Measurements from ENCODE around the gene TMSB15C.
"Not testable (repeated sequence)": the region's sequence is repeated elsewhere in the genome, so short reads cannot be mapped to it uniquely, and the experiment has no call there.

Gene TMSB15C

GRCh38 chrX:104085477-104085876, 9.4 kb upstream of the TMSB15C start:
- H3K4me3 Mint-ChIP-seq = no peak overlapping the region
- no peak for DNase-seq
- H3K4me1 Mint-ChIP-seq = no peaks in the 10 kb centered on the region
- peaks cover 0 to 12% of the 10 kb centered on the region in 2 donors for H3K27me3 Mint-ChIP-seq
- no peak overlapping the region for H3K27ac Mint-ChIP-seq
- H3K36me3 Mint-ChIP-seq = no peaks in the 10 kb centered on the region
- no peaks in the 10 kb centered on the region for H3K9me3 Mint-ChIP-seq
- no peak for ATAC-seq (replicated peaks)

DNA sequence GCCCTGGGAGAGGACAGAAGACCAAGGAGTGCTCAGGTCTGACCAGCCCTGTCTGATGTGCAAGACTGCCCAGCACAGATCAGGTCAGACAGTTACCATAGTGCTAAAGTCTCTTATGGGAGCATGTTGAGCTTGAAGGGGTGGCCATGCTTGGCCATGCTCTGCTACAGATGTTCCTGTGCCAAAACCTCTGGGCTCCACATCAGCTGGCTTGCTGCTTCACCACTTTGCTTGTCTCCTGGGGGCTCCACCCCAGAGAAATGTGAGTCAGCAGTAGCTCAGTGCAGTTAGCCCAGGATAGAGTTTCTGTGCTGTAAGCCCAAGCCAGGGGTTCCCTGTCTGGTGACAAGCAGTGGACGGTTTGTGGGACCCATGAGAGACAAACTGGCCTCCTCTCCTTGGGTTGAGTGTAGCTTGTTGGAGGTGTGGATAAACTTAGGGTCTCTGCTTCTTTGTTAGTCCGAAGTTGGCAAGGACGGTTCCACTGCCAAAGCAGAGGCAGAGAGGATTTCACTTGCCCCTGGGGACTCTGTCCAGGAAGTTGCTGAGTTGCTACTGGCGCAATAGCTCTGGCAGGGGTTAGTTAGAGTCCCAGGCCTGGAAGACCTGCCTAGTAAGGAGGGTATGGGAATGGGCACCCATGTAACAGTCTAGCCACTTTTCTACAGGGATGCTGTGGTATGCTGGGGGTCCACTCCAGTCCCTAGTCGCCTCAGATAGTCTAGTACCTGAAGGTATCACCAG, 8.7 kb upstream of the TMSB15C start:
- peaks cover 0 to 12% of the 10 kb centered on the region in 2 donors for H3K27me3 Mint-ChIP-seq
- no peaks in the 10 kb centered on the region for H3K36me3 Mint-ChIP-seq
- H3K4me3 Mint-ChIP-seq = no peak overlapping the region
- no peak overlapping the region for H3K27ac Mint-ChIP-seq
- H3K4me1 Mint-ChIP-seq = no peaks in the 10 kb centered on the region
- H3K9me3 Mint-ChIP-seq = no peaks in the 10 kb centered on the region
- DNase-seq = no peak
- no peak for ATAC-seq (replicated peaks)

DNA sequence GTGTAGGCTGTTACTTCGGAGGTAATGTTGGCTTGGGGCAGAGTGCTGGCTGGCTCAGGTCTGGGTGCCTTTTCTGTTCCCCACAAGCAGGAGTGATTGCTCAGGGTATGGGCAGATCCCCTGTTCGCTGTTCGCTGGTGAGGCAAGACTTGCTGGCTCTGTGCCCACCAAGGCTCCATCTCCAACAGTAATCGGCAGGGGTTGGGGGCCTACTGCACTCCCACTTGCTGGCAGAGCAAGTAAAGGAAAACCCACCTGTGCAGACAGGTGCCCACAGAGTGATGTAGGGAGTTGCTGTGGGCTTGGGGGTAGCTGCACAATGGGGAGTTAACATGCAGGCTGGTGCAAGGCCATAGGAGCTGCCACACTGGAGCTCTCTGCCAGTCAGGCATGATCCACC, 8.0 kb upstream of the TMSB15C start:
- ATAC-seq (replicated peaks) (no peak), DNase-seq (no peak)
- Mint-ChIP-seq H3K4me3 (no peak overlapping the region), H3K4me1 (no peaks in the 10 kb centered on the region), H3K36me3 (no peaks in the 10 kb centered on the region), H3K9me3 (no peaks in the 10 kb centered on the region), H3K27me3 (peaks cover 0 to 12% of the 10 kb centered on the region in 2 donors), H3K27ac (no peak overlapping the region)

DNA sequence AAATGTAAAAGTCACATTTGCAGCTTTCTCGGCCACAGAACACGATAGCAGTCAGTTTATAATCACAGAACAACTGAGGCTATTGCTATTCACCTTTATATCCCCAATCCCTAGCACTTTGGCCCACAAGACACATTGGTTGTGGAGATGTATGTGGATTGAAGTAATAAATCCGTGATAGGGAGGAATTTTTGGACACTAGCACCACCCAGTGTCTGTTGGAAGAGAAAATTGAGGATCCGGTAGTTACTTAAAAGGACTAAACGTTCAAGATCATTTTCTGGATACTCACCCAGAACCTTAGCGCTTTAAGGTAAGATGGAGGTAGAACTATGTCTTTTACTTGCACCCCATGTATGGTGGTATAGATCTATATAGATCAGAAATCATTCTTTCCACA, 1.8 kb upstream of the TMSB15C start:
- not testable (repeated sequence) for H3K36me3 Mint-ChIP-seq; H3K27ac Mint-ChIP-seq; H3K4me1 Mint-ChIP-seq; H3K4me3 Mint-ChIP-seq; ATAC-seq (replicated peaks); H3K9me3 Mint-ChIP-seq; H3K27me3 Mint-ChIP-seq; DNase-seq

DNA sequence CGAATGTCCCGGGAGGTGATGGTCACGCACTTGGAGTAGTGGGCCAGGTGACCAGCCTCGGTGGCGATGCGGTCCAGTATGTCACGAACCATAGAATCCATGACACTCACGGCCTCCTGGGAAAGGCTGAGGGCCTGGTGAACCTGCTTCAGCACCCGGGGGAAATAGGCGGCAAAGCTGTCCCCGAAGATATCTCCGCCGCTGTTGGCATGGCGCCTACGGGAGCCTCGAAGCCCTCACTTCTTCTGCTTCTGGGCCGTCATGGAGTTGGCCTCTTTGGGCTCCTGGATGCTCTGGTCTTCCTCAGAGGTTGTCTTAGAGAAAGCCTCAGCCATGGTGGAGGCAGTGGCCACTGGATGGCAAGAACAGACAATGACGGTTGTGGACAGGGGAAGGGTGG, 13.4 kb downstream of the TMSB15C start:
- not testable (repeated sequence) for ATAC-seq (replicated peaks); H3K9me3 Mint-ChIP-seq; H3K4me3 Mint-ChIP-seq; H3K36me3 Mint-ChIP-seq; H3K27me3 Mint-ChIP-seq; DNase-seq; H3K4me1 Mint-ChIP-seq; H3K27ac Mint-ChIP-seq

DNA sequence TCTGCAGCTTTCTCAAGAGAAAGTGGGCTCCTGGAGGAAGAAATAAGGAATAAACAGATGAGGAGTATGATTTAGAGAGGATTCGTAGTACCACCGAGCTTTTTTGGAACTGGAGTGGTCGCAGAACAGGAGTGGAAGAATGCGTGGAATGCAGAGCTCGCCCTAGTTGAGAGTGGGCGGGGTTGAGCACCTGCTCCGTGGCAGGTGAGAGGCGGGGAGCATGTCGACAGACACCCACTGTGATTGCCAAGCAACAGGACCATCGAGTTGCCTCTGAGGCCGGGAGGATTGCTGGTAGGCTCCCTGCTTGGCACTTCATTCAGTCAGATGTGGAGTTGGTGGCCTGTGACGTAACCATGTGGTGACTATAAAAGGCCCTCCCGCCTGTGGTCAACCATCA, 21.1 kb downstream of the TMSB15C start:
- not testable (repeated sequence) for H3K27me3 Mint-ChIP-seq; H3K4me1 Mint-ChIP-seq; H3K36me3 Mint-ChIP-seq; ATAC-seq (replicated peaks); H3K9me3 Mint-ChIP-seq; DNase-seq; H3K4me3 Mint-ChIP-seq; H3K27ac Mint-ChIP-seq

DNA sequence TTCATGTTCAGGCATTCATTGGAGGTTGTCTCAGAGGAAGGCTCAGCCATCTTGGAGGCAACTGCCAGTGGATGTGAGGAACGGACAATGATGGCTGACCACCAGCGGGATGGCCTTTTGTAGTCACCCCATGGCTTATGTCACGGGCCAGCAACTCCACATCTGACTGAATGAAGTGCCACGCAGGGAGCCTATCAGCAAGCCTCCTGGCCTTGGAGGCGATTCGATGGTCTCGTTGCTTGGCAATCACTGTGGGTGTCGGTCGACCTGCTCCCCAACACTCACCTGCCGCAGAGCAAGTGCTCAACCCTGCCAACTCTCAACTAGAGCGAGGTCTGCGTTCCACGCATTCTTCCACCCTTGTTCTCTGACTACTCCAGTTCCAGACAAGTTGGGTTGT, 28.9 kb downstream of the TMSB15C start:
- H3K27me3 Mint-ChIP-seq = peaks cover 6 to 15% of the 10 kb centered on the region in 2 donors
- ATAC-seq (replicated peaks) (no peak), DNase-seq (no peak)
- H3K9me3 Mint-ChIP-seq = no peaks in the 10 kb centered on the region
- no peaks in the 10 kb centered on the region for H3K36me3 Mint-ChIP-seq
- H3K4me3 Mint-ChIP-seq = no peak overlapping the region
- no peak overlapping the region for H3K27ac Mint-ChIP-seq
- peaks cover 0 to 1% of the 10 kb centered on the region in 2 donors for H3K4me1 Mint-ChIP-seq

- Mint-ChIP-seq H3K27me3 (peaks cover 6 to 15% of the 10 kb centered on the region in 2 donors), H3K27ac (no peak overlapping the region), H3K36me3 (no peaks in the 10 kb centered on the region), H3K9me3 (no peaks in the 10 kb centered on the region), H3K4me1 (peaks cover 0 to 1% of the 10 kb centered on the region in 2 donors), H3K4me3 (no peak overlapping the region)
- no peak for ATAC-seq (replicated peaks)
- no peak for DNase-seq
Observed at GRCh38 chrX:104045642-104046041, 30.4 kb downstream of the TMSB15C start.

DNA sequence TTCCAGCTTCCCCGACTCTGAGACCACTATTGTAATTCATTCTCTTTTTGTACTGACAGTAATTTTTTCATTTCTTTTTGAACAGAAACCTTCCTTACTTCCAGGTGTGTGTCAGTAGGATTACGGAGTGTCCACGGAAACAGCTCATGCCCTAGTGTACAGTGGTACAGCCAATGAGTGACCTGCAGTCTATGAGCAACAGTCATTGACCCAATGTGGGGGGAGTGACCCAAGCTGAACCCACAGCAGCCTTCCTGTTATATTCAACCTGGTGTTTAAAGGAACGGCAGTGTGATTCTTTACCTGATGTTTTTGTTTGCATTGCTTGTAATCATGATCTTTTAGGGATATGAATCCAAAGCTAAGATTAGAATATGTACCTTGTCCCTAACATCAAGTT, 35.0 kb downstream of the TMSB15C start:
- DNase-seq (no peak), ATAC-seq (replicated peaks) (no peak)
- Mint-ChIP-seq H3K27me3 (peaks cover 6 to 19% of the 10 kb centered on the region in 2 donors), H3K27ac (no peak overlapping the region), H3K9me3 (no peaks in the 10 kb centered on the region), H3K36me3 (no peaks in the 10 kb centered on the region), H3K4me1 (no peaks in the 10 kb centered on the region), H3K4me3 (no peak overlapping the region)

GRCh38 chrX:104039689-104040505, 36.1 kb downstream of the TMSB15C start, which contains the start of gene H2BW2:
Gene H2BW2, plus strand, starts transcription at chrX:104039956. Its CDS starts 39 bp downstream, at chrX:104039995.
- no peak for DNase-seq
- H3K4me1 Mint-ChIP-seq = no peaks in the 10 kb centered on the region

More at GRCh38 chrX:104039689-104040505, 36.1 kb downstream of the TMSB15C start, which contains the start of gene H2BW2:
- no peak for ATAC-seq (replicated peaks)
- no peak within 1 kb of the TSS for H3K4me3 Mint-ChIP-seq
- no peaks in the 10 kb centered on the region for H3K36me3 Mint-ChIP-seq
- H3K9me3 Mint-ChIP-seq = no peaks in the 10 kb centered on the region
- no peak within 1 kb of the TSS for H3K27ac Mint-ChIP-seq
- peaks cover 7 to 26% of the 10 kb centered on the region in 2 donors for H3K27me3 Mint-ChIP-seq

All from stimulated activated naive B cell treated with anti-CD40 and anti-IgM and Interleukin-4, amounts not matched to agents 10 μg/mL and 1 μg/mL and 100 μg/mL, for 72 hours (primary cell).